ENCODE measurements around the gene MCFD2.
"Not testable (repeated sequence)": the region's sequence is repeated elsewhere in the genome, so short reads cannot be mapped to it uniquely, and the experiment has no call there.

MCFD2 gene

GRCh38 chr2:46909771-46910419 is 5.7 kb downstream of the MCFD2 start:
- no peak for TF ChIP-seq CTCF (IDR thresholded peaks at IDR 0.05)
- no peaks in the 10 kb centered on the region for H3K9me3 ChIP-seq (ENCODE audit: control insufficient read depth, low read length)
- peaks cover 19% of the 10 kb centered on the region for H3K79me2 ChIP-seq
- no peak overlapping the region for H3K9ac ChIP-seq
- peaks cover 19% of the 10 kb centered on the region for H3K4me1 ChIP-seq
- H3K27me3 ChIP-seq (ENCODE audit: control insufficient read depth, insufficient read depth, low read length) = no peaks in the 10 kb centered on the region
- H3K4me3 ChIP-seq (ENCODE audit: low read depth, low read length) = no peak overlapping the region
- H3K4me2 ChIP-seq (ENCODE audit: low read length) = no peak overlapping the region
- no peaks in the 10 kb centered on the region for H3K36me3 ChIP-seq (ENCODE audit: control insufficient read depth, insufficient read depth, low read length)
- H3K27ac ChIP-seq = peak overlapping the region; percentile 27
- H2AFZ ChIP-seq = no peak overlapping the region

DNA sequence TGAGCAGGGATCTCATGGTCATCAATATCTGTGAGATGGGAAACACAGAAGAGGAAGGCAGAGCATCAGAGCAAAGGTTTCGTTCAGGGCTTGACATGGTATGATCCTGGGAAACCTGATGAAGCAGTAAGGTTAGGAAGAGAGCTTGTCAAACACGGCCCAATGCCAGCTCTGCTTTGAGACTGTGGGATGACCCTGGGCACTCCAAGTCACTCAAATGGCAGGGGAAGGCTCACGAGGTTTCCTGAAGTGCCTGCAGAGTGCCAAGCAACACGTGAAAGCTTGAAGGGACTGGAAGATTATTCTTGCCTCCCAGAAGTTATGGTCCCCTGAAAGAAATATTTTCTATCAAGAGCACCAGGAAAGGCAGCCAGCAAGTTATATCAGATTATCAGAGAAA is 6.5 kb downstream of the MCFD2 start:
- H2AFZ ChIP-seq = no peak overlapping the region
- no peak overlapping the region for H3K9ac ChIP-seq
- no peaks in the 10 kb centered on the region for H3K36me3 ChIP-seq (ENCODE audit: control insufficient read depth, insufficient read depth, low read length)
- peaks cover 13% of the 10 kb centered on the region for H3K79me2 ChIP-seq
- peak overlapping the region; percentile 27 for H3K27ac ChIP-seq
- no peak overlapping the region for H3K4me3 ChIP-seq (ENCODE audit: low read depth, low read length)
- H3K9me3 ChIP-seq (ENCODE audit: control insufficient read depth, low read length) = no peaks in the 10 kb centered on the region
- peaks cover 15% of the 10 kb centered on the region for H3K4me1 ChIP-seq
- no peak for TF ChIP-seq CTCF (IDR thresholded peaks at IDR 0.05)
- H3K27me3 ChIP-seq (ENCODE audit: control insufficient read depth, insufficient read depth, low read length) = no peaks in the 10 kb centered on the region
- no peak overlapping the region for H3K4me2 ChIP-seq (ENCODE audit: low read length)

- H3K9ac ChIP-seq; H3K36me3 ChIP-seq (ENCODE audit: control insufficient read depth, insufficient read depth, low read length); H3K4me3 ChIP-seq (ENCODE audit: low read depth, low read length); H2AFZ ChIP-seq; H3K27ac ChIP-seq; H3K79me2 ChIP-seq; H3K9me3 ChIP-seq (ENCODE audit: control insufficient read depth, low read length); H3K4me1 ChIP-seq; H3K27me3 ChIP-seq (ENCODE audit: control insufficient read depth, insufficient read depth, low read length); H3K4me2 ChIP-seq (ENCODE audit: low read length): not testable (repeated sequence)
Measured at GRCh38 chr2:46904908-46905678, 10.5 kb downstream of the MCFD2 start.

- not testable (repeated sequence) for H3K27me3 ChIP-seq (ENCODE audit: control insufficient read depth, insufficient read depth, low read length); H3K27ac ChIP-seq; H3K9me3 ChIP-seq (ENCODE audit: control insufficient read depth, low read length); H3K4me2 ChIP-seq (ENCODE audit: low read length); H3K79me2 ChIP-seq; H2AFZ ChIP-seq; H3K36me3 ChIP-seq (ENCODE audit: control insufficient read depth, insufficient read depth, low read length); H3K4me3 ChIP-seq (ENCODE audit: low read depth, low read length); H3K9ac ChIP-seq; H3K4me1 ChIP-seq
Measured at GRCh38 chr2:46902980-46903379, 12.6 kb downstream of the MCFD2 start.

- no peak overlapping the region for H3K27ac ChIP-seq
- no peak for TF ChIP-seq CTCF (IDR thresholded peaks at IDR 0.05)
- H3K4me2 ChIP-seq (ENCODE audit: low read length) = no peak overlapping the region
- no peak overlapping the region for H3K9ac ChIP-seq
- no peaks in the 10 kb centered on the region for H3K27me3 ChIP-seq (ENCODE audit: control insufficient read depth, insufficient read depth, low read length)
- H3K4me1 ChIP-seq = no peaks in the 10 kb centered on the region
- H3K79me2 ChIP-seq = no peaks in the 10 kb centered on the region
- no peaks in the 10 kb centered on the region for H3K36me3 ChIP-seq (ENCODE audit: control insufficient read depth, insufficient read depth, low read length)
- H3K4me3 ChIP-seq (ENCODE audit: low read depth, low read length) = no peak overlapping the region
- no peak overlapping the region for H2AFZ ChIP-seq
- H3K9me3 ChIP-seq (ENCODE audit: control insufficient read depth, low read length) = no peaks in the 10 kb centered on the region
Measured at GRCh38 chr2:46902465-46902864, 13.1 kb downstream of the MCFD2 start.

Measured in parathyroid adenoma (tissue), 2 donors.